Ovary (tissue), 9 donors: ENCODE results near the gene CAV1. TPM values are rescaled to one million over a fixed set of nuclear protein-coding genes. Genes with fewer than 3 reads are reported as not detected.

Experiments used
- DNase-seq, 5 donors: peaks; one replicate each; pipeline ENCODE4 v3.0.0-alpha.2; 2019 to 2020
- H3K27ac ChIP-seq, 2 donors: fragments of 200-600 bp; one replicate each; pipeline versions ENCODE4 v1.5.1 to v1.8.0; 2019 to 2022
- H3K27me3 ChIP-seq: fragments of 200-600 bp; one replicate; pipeline ENCODE4 v1.8.0; 2022
- H3K36me3 ChIP-seq: fragments of 200-600 bp; sonication (generic); one replicate; pipeline ENCODE4 v1.5.1; 2019
- H3K4me1 ChIP-seq: one replicate; pipeline ENCODE4 v1.8.1; 2013; ENCODE audit warnings: mild to moderate bottlenecking, moderate library complexity; ENCODE audit not compliant: insufficient read depth
- H3K4me3 ChIP-seq: fragments of 200-600 bp; sonication (generic); one replicate; pipeline ENCODE4 v1.5.1; 2017
- H3K9me3 ChIP-seq, 2 donors: fragments of 200-600 bp in 1 of 2; sonication (generic) in 1 of 2; one replicate each; pipeline versions ENCODE4 v1.5.1 to v1.8.1; 2013 to 2019; ENCODE audit warnings: mild to moderate bottlenecking in 1 of 2, moderate library complexity in 1 of 2
- EP300 ChIP-seq: sonication (generic); formaldehyde crosslinking; IDR thresholded peaks from one replicate; pipeline ENCODE4 v1.6.1; 2017; ENCODE audit warnings: antibody characterized with exemption
- POLR2A ChIP-seq: fragments of 450-650 bp; IDR thresholded peaks from one replicate; pipeline ENCODE4 v1.6.1; 2017; ENCODE audit warnings: antibody characterized with exemption, mild to moderate bottlenecking, moderate library complexity
- WGBS, 3 donors: extraction: QIAGEN DNeasy Blood & Tissue Kit in 1 of 3; methylation state at CpG; one replicate each; pipeline versions ENCODE4 v1.1.5 to v1.1.7; 2013 to 2017; 5-methylcytosine and 5-hydroxymethylcytosine counted together
- intact Hi-C, 4 donors: fragments of 100-400 bp; cut with DNase I; formaldehyde crosslinking; loops; one replicate each; pipeline versions ENCODE4 v1.11.0 to v1.15.1; 2022 to 2023
- polyA plus RNA-seq, 2 donors: library from polyadenylated mRNA; stranded (reverse); fragments of 200-250 nt in 1 of 2; fragments of 350-450 nt in 1 of 2; fragmentation: Illumina TruSeq in 1 of 2; extraction: RNeasy Lipid Tissue Mini Kit (QIAGEN cat#74804) in 1 of 2; gene quantifications; one replicate each; pipeline ENCODE4 v1.2.3, GENCODE V29; 2013 to 2014
- total RNA-seq, 7 donors: library from RNA; depleted of rRNA in 2 of 7; stranded (reverse); fragments of >200 nt in 2 of 7; fragmentation: NEBNext Ultra II Directional in 3 of 7; extraction: Animal tissue kit (Norgen Biotek cat#: 25700) in 3 of 7; gene quantifications; one replicate each; pipeline versions ENCODE4 v1.1.0 to v1.2.4, GENCODE V29; 2016 to 2023
- TF ChIP-seq, protein P1 (sequence below), 3 donors: fragments of 450-650 bp in 2 of 3; fragments of 200-600 bp in 1 of 3; IDR thresholded peaks; one replicate each; pipeline versions ENCODE4 v1.5.1 to v1.8.0; 2016 to 2022; ENCODE audit warnings: antibody characterized with exemption in 3 of 3, mild to moderate bottlenecking in 1 of 3
- donor health status: DM: no; HTN: no; CAD: no; lungs with moderate emphysema.
- donor health status: DM: no; HTN: no; CAD: no.
- donor health status: Bipolar disorder and iron deficiency.
- donor health status: DM: yes; HTN: yes; CAD: no.
- donor health status: DM: no; HTN: no; CAD: no.
- donor health status: DM: yes; HTN: yes; CAD: no.

Gene CAV1
- total and polyA plus RNA-seq, 9 donors, result 47.3 to 287 (median 101) TPM

DNA sequence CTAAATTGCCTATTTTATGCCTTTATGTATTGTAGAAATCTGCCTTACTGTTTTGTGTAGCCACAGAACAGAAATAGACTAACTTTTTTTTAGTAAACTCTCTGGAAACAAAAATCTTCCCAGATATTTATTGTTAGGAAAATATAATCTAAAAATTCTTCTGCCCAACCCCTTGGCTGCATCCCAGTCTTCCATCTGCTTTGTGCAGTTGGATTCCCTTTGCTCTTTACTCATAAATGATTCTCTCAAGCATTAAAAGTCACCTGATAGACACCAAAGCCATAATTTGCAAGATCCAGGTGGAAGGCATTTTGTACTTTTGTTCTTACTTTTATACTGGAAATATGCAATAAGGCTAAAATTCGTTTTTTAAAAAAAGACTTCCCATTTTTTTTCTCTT, 31.4 kb upstream of the CAV1 start:
- peak in 1 of 5 donors; percentile 34 for DNase-seq
- 3 to 8% (median 7%) methylated on average over 1 of the region's 1 CpG for WGBS, 3 donors
- H3K36me3 ChIP-seq, result no peaks in the 10 kb centered on the region
- intact Hi-C loops, result loop anchor here in 1 of 4 donors (2.0 kb wide), 1 partner anchor 31 kb away; the partner anchor contains the start of gene CAV1
- peak overlapping the region in 1 of 2 donors; percentile 32 for H3K27ac ChIP-seq
- H3K4me1 ChIP-seq, result peaks cover 3% of the 10 kb centered on the region
- no peak overlapping the region for H3K4me3 ChIP-seq
- no peaks in the 10 kb centered on the region for H3K9me3 ChIP-seq
- no peaks in the 10 kb centered on the region for H3K27me3 ChIP-seq
- TF ChIP-seq EP300, result no peak
- TF ChIP-seq, protein P1, sequence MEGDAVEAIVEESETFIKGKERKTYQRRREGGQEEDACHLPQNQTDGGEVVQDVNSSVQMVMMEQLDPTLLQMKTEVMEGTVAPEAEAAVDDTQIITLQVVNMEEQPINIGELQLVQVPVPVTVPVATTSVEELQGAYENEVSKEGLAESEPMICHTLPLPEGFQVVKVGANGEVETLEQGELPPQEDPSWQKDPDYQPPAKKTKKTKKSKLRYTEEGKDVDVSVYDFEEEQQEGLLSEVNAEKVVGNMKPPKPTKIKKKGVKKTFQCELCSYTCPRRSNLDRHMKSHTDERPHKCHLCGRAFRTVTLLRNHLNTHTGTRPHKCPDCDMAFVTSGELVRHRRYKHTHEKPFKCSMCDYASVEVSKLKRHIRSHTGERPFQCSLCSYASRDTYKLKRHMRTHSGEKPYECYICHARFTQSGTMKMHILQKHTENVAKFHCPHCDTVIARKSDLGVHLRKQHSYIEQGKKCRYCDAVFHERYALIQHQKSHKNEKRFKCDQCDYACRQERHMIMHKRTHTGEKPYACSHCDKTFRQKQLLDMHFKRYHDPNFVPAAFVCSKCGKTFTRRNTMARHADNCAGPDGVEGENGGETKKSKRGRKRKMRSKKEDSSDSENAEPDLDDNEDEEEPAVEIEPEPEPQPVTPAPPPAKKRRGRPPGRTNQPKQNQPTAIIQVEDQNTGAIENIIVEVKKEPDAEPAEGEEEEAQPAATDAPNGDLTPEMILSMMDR (IDR thresholded peaks at IDR 0.05), result no peak
- no peak for TF ChIP-seq POLR2A

DNA sequence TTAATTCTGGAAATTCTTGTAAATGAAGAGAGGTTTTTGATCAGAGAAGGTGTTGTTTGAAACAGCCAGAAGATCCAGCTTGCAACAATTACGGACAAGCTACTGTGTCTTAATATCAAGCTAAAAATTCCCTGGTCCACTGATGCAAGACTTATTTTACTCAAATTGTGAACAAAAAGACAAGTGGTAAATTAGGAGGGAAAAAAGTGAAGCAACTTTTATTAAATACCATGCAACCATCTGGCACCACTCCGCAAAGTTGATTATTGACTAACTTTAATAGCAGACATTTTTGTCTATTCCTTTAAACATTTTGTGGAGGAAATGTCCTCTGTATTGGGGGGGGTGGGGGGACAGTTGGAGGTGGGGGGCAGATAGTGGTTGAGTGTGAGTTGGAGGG, 30.4 kb upstream of the CAV1 start:
- Histone ChIP-seq H3K27ac (no peak overlapping the region), H3K27me3 (no peaks in the 10 kb centered on the region), H3K4me3 (no peak overlapping the region), H3K36me3 (no peaks in the 10 kb centered on the region), H3K9me3 (no peaks in the 10 kb centered on the region), H3K4me1 (no peaks in the 10 kb centered on the region)
- intact Hi-C loops, result no loop called here
- no peak for DNase-seq
- 92 to 97% (median 96%) methylated on average over 2 of the region's 2 CpGs for WGBS, 3 donors
- TF ChIP-seq, protein P1 (IDR thresholded peaks at IDR 0.05), result no peak
- TF ChIP-seq POLR2A (no peak), EP300 (no peak)

DNA sequence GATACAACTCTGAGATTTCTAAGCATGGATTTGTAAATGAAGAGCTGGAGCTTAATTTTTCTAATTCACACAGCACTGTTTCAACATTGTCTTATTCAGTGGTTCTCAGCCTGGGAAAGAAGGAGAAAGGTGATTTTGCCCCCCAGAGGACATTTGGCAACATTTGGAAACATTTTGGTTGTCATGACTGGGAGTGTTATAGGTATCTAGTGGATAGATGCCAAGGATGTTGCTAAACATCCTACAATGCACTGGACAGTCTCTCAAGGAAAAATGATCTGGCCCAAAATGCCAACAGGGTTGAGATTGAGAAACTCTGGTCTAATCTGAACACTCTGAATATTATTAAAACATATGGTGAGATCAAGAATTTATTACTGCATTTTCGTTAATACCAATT, 29.1 kb upstream of the CAV1 start:
- no peaks in the 10 kb centered on the region for H3K9me3 ChIP-seq
- H3K27me3 ChIP-seq, result no peaks in the 10 kb centered on the region
- no peaks in the 10 kb centered on the region for H3K36me3 ChIP-seq
- H3K4me3 ChIP-seq, result no peak overlapping the region
- H3K4me1 ChIP-seq, result no peaks in the 10 kb centered on the region
- H3K27ac ChIP-seq, result peak overlapping the region in 1 of 2 donors; percentile 6
- no peak for DNase-seq
- WGBS, 3 donors, result 84 to 91% (median 84%) methylated on average over 1 of the region's 1 CpG
- intact Hi-C loops, result no loop called here
- no peak for TF ChIP-seq EP300
- TF ChIP-seq, protein P1 (IDR thresholded peaks at IDR 0.05), result no peak
- TF ChIP-seq POLR2A, result no peak

DNA sequence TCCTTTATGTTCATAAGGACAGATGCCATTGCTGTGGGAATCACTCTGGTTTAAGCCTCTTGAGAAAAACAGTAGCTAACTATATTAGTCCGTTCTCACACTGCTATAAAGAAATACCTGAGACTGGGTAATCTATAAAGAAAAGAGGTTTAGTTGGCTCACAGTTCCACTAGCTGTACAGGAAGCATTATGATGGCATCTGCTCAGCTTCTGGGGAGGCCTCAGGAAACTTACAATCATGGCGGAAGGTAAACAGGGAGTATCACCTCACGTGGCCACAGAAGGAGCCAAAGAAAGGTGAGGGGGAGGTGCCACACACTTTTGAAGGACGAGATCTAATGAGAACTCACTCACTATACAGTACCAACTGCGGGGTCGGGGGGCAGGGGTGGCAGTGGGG, 28.2 kb upstream of the CAV1 start:
- 95 to 100% (median 99%) methylated on average over 6 of the region's 6 CpGs for WGBS, 3 donors
- Histone ChIP-seq H3K27me3 (no peaks in the 10 kb centered on the region), H3K27ac (no peak overlapping the region), H3K4me1 (peaks cover 1% of the 10 kb centered on the region), H3K36me3 (no peaks in the 10 kb centered on the region), H3K9me3 (no peaks in the 10 kb centered on the region), H3K4me3 (no peak overlapping the region)
- no peak for TF ChIP-seq EP300
- TF ChIP-seq, protein P1 (IDR thresholded peaks at IDR 0.05), result no peak
- no peak for TF ChIP-seq POLR2A
- no peak for DNase-seq
- intact Hi-C loops, result no loop called here
